ENCODE data around the gene ARHGAP31.
"Not testable (repeated sequence)": the region's sequence is repeated elsewhere in the genome, so short reads cannot be mapped to it uniquely, and the experiment has no call there.

The ARHGAP31 gene

DNA sequence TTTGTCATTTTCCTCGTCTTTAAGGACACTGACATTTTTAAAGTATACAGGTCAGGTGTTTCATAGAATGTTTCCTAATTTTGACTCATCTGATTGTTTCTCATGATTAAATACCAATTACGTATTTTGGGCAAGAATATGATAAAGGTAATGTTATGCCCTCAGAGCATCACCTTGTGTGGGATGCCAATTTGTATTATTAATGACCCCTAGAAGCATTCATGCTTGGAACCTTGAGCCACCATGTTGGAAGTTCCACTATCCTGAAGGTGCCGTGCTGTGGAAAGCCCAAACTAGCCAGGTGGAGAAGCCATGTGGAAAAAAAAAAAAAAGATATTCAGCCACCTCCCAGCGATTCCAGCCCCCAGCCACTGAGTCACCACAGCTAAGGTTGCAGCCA lies 34.4 kb upstream of the ARHGAP31 start:
- no peak overlapping the region for H3K9ac ChIP-seq (ENCODE audit: low read length)
- no peak overlapping the region for H3K27ac ChIP-seq (ENCODE audit: low read depth, low read length)
- H3K9me3 ChIP-seq (ENCODE audit: insufficient read depth, low read length) = no peaks in the 10 kb centered on the region
- H3K36me3 ChIP-seq (ENCODE audit: low read length) = no peaks in the 10 kb centered on the region
- no peaks in the 10 kb centered on the region for H3K9me2 ChIP-seq (replicated peaks; ENCODE audit: insufficient read depth, low read length)
- H3F3A ChIP-seq (ENCODE audit: insufficient read depth) = no peaks in the 10 kb centered on the region
- no peaks in the 10 kb centered on the region for H3K79me2 ChIP-seq (ENCODE audit: insufficient read depth, low read length)
- no peak overlapping the region for H3K4me2 ChIP-seq (ENCODE audit: low read depth, low read length, poor library complexity, severe bottlenecking)
- no peaks in the 10 kb centered on the region for H3K27me3 ChIP-seq (ENCODE audit: low read length)
- H2AFZ ChIP-seq (ENCODE audit: low read depth, low read length, severe bottlenecking) = no peak overlapping the region
- no peak for TF ChIP-seq EZH2phosphoT487 (conservative IDR thresholded peaks at IDR 0.05; ENCODE audit: low read length)
- no peak for TF ChIP-seq CTCF (IDR thresholded peaks at IDR 0.05; ENCODE audit: insufficient read depth, low read length, poor library complexity, severe bottlenecking)
- H3K4me3 ChIP-seq (ENCODE audit: insufficient read depth, low read length, poor library complexity, severe bottlenecking) = no peak overlapping the region
- no peaks in the 10 kb centered on the region for H4K20me1 ChIP-seq (ENCODE audit: low read depth, low read length)

- Histone ChIP-seq H3F3A (ENCODE audit: insufficient read depth) (no peaks in the 10 kb centered on the region), H3K9ac (ENCODE audit: low read length) (no peak overlapping the region), H3K4me2 (ENCODE audit: low read depth, low read length, poor library complexity, severe bottlenecking) (no peak overlapping the region), H3K4me3 (ENCODE audit: insufficient read depth, low read length, poor library complexity, severe bottlenecking) (no peak overlapping the region), H3K36me3 (ENCODE audit: low read length) (no peaks in the 10 kb centered on the region), H2AFZ (ENCODE audit: low read depth, low read length, severe bottlenecking) (no peak overlapping the region), H3K27me3 (ENCODE audit: low read length) (no peaks in the 10 kb centered on the region), H3K9me3 (ENCODE audit: insufficient read depth, low read length) (no peaks in the 10 kb centered on the region), H3K79me2 (ENCODE audit: insufficient read depth, low read length) (no peaks in the 10 kb centered on the region), H3K27ac (ENCODE audit: low read depth, low read length) (no peak overlapping the region), H3K9me2 (replicated peaks; ENCODE audit: insufficient read depth, low read length) (no peaks in the 10 kb centered on the region), H4K20me1 (ENCODE audit: low read depth, low read length) (no peaks in the 10 kb centered on the region)
- TF ChIP-seq CTCF (IDR thresholded peaks at IDR 0.05; ENCODE audit: insufficient read depth, low read length, poor library complexity, severe bottlenecking) (no peak), EZH2phosphoT487 (conservative IDR thresholded peaks at IDR 0.05; ENCODE audit: low read length) (no peak)
Observed at GRCh38 chr3:119261055-119261454, 33.1 kb upstream of the ARHGAP31 start.

DNA sequence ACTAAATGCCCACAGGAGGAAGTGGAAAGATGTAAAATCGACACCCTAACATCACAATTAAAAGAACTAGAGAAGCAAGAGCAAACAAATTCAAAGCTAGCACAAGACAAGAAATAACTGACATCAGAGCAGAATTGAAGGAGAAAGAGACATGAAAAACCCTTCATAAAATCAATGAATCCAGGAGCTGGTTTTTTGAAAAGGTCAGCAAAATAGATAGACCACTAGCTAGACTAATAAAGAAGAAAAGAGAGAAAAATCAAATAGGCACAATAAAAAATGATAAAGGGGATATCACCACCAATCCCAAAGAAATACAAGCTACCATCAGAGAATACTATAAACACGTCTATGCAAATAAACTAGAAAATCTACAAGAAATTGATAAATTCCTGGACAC lies 24.0 kb upstream of the ARHGAP31 start:
- not testable (repeated sequence) for H3K27ac ChIP-seq (ENCODE audit: low read depth, low read length); H3F3A ChIP-seq (ENCODE audit: insufficient read depth); H3K79me2 ChIP-seq (ENCODE audit: insufficient read depth, low read length); H2AFZ ChIP-seq (ENCODE audit: low read depth, low read length, severe bottlenecking); H3K27me3 ChIP-seq (ENCODE audit: low read length); H3K4me2 ChIP-seq (ENCODE audit: low read depth, low read length, poor library complexity, severe bottlenecking); H4K20me1 ChIP-seq (ENCODE audit: low read depth, low read length); H3K9ac ChIP-seq (ENCODE audit: low read length); H3K4me3 ChIP-seq (ENCODE audit: insufficient read depth, low read length, poor library complexity, severe bottlenecking); H3K36me3 ChIP-seq (ENCODE audit: low read length); H3K9me2 ChIP-seq (replicated peaks; ENCODE audit: insufficient read depth, low read length); H3K9me3 ChIP-seq (ENCODE audit: insufficient read depth, low read length)

GRCh38 chr3:119276680-119277079 lies 17.5 kb upstream of the ARHGAP31 start:
- no peak overlapping the region for H3K4me3 ChIP-seq (ENCODE audit: insufficient read depth, low read length, poor library complexity, severe bottlenecking)
- H3K79me2 ChIP-seq (ENCODE audit: insufficient read depth, low read length) = no peaks in the 10 kb centered on the region
- H4K20me1 ChIP-seq (ENCODE audit: low read depth, low read length) = no peaks in the 10 kb centered on the region
- H3K27me3 ChIP-seq (ENCODE audit: low read length) = no peaks in the 10 kb centered on the region
- no peaks in the 10 kb centered on the region for H3K9me3 ChIP-seq (ENCODE audit: insufficient read depth, low read length)
- H3K9me2 ChIP-seq (replicated peaks; ENCODE audit: insufficient read depth, low read length) = no peaks in the 10 kb centered on the region
- TF ChIP-seq CTCF (IDR thresholded peaks at IDR 0.05; ENCODE audit: insufficient read depth, low read length, poor library complexity, severe bottlenecking) = no peak
- no peak for TF ChIP-seq EZH2phosphoT487 (conservative IDR thresholded peaks at IDR 0.05; ENCODE audit: low read length)
- no peak overlapping the region for H2AFZ ChIP-seq (ENCODE audit: low read depth, low read length, severe bottlenecking)
- no peak overlapping the region for H3K27ac ChIP-seq (ENCODE audit: low read depth, low read length)
- H3F3A ChIP-seq (ENCODE audit: insufficient read depth) = no peaks in the 10 kb centered on the region
- H3K9ac ChIP-seq (ENCODE audit: low read length) = no peak overlapping the region
- no peaks in the 10 kb centered on the region for H3K36me3 ChIP-seq (ENCODE audit: low read length)
- H3K4me2 ChIP-seq (ENCODE audit: low read depth, low read length, poor library complexity, severe bottlenecking) = no peak overlapping the region

All from SU-DHL-6 (cell line).